SU-DHL-6 (cell line): Measurements from ENCODE around the gene EXD3.
A peak's percentile ranks its signal among the peaks of the same experiment; 100 is the strongest.
"Not testable (repeated sequence)": the region's sequence is repeated elsewhere in the genome, so short reads cannot be mapped to it uniquely, and the experiment has no call there.

Experiments used
- H2AFZ ChIP-seq: fragments of 200-600 bp; sonication (generic); 2 replicates; pipeline ENCODE4 v1.6.1; 2014; ENCODE audit warnings: low read depth, mild to moderate bottlenecking, moderate library complexity, mixed read lengths, antibody characterized with exemption, low read length; ENCODE audit not compliant: severe bottlenecking
- H3F3A ChIP-seq: fragments of 200-600 bp; shearing (Covaris generic); 2 replicates; pipeline ENCODE4 v1.6.0; 2016; ENCODE audit warnings: antibody characterized with exemption, mild to moderate bottlenecking; ENCODE audit not compliant: insufficient read depth
- H3K27ac ChIP-seq: fragments of 200-600 bp; sonication (generic); 2 replicates; pipeline ENCODE4 v1.5.1; 2016; ENCODE audit warnings: low read depth, mild to moderate bottlenecking, low read length, moderate library complexity, mixed read lengths
- H3K27me3 ChIP-seq: fragments of 200-600 bp; sonication (generic), shearing (Covaris generic); 2 replicates; pipeline ENCODE4 v1.6.0; 2014; ENCODE audit warnings: mild to moderate bottlenecking, low read length
- H3K36me3 ChIP-seq: fragments of 200-600 bp; sonication (generic); 2 replicates; pipeline ENCODE4 v1.6.1; 2014; ENCODE audit warnings: mild to moderate bottlenecking, low read length, mixed read lengths
- H3K4me2 ChIP-seq: fragments of 300-600, 200-600 bp; shearing (Covaris generic), sonication (generic); 2 replicates; pipeline ENCODE4 v1.6.0; 2014; ENCODE audit warnings: low read length, low read depth, mild to moderate bottlenecking; ENCODE audit not compliant: poor library complexity, severe bottlenecking
- H3K4me3 ChIP-seq: fragments of 200-600 bp; sonication (generic); 2 replicates; pipeline ENCODE4 v1.5.1; 2014; ENCODE audit warnings: antibody characterized with exemption, low read length, mild to moderate bottlenecking, mixed read lengths; ENCODE audit not compliant: insufficient read depth, poor library complexity, severe bottlenecking
- H3K79me2 ChIP-seq: fragments of 200-600 bp; sonication (generic); 2 replicates; pipeline ENCODE4 v1.6.1; 2014; ENCODE audit warnings: mild to moderate bottlenecking, low read length, moderate library complexity; ENCODE audit not compliant: insufficient read depth
- H3K9ac ChIP-seq: fragments of 200-600 bp; sonication (generic); 2 replicates; pipeline ENCODE4 v1.7.0; 2014; ENCODE audit warnings: mild to moderate bottlenecking, low read length
- H3K9me2 ChIP-seq: fragments of 200-600 bp; sonication (generic); replicated peaks from 2 replicates; pipeline ENCODE4 v1.6.1; 2014; ENCODE audit warnings: low read length; ENCODE audit not compliant: insufficient read depth
- H3K9me3 ChIP-seq: fragments of 200-600 bp; sonication (generic); 2 replicates; pipeline ENCODE4 v1.6.1; 2014; ENCODE audit warnings: low read length, mixed read lengths; ENCODE audit not compliant: insufficient read depth
- H4K20me1 ChIP-seq: fragments of 200-600 bp; sonication (generic); 2 replicates; pipeline ENCODE4 v1.6.1; 2014; ENCODE audit warnings: low read depth, mild to moderate bottlenecking, antibody characterized with exemption, low read length, moderate library complexity, mixed read lengths
- CTCF ChIP-seq: fragments of 200-600 bp; sonication (generic); IDR thresholded peaks from one replicate; pipeline ENCODE4 v1.5.1; 2017; ENCODE audit warnings: antibody characterized with exemption, mild to moderate bottlenecking, low read length, moderate library complexity; ENCODE audit not compliant: insufficient read depth, poor library complexity, severe bottlenecking
- EZH2phosphoT487 ChIP-seq: fragments of 200-600 bp; sonication (generic), shearing (Covaris generic); conservative IDR thresholded peaks from 2 replicates; pipeline ENCODE4 v1.6.1; 2018; ENCODE audit warnings: mild to moderate bottlenecking, antibody characterized with exemption, low read length, moderate library complexity, mixed read lengths

EXD3 gene

GRCh38 chr9:137330689-137331088, 92.3 kb downstream of the EXD3 start:
- Histone ChIP-seq H3K9me3 (no peaks in the 10 kb centered on the region), H3K79me2 (no peaks in the 10 kb centered on the region), H3K4me3 (no peak overlapping the region), H4K20me1 (no peaks in the 10 kb centered on the region), H2AFZ (no peak overlapping the region), H3K27me3 (no peaks in the 10 kb centered on the region), H3K9me2 (no peaks in the 10 kb centered on the region), H3K4me2 (no peak overlapping the region), H3K27ac (no peak overlapping the region), H3K9ac (no peak overlapping the region), H3F3A (no peaks in the 10 kb centered on the region), H3K36me3 (no peaks in the 10 kb centered on the region)
- no peak for TF ChIP-seq CTCF
- no peak for TF ChIP-seq EZH2phosphoT487

- H3K27ac ChIP-seq, H3K4me3 ChIP-seq, H3K4me2 ChIP-seq, H2AFZ ChIP-seq, H3K27me3 ChIP-seq, H4K20me1 ChIP-seq, H3K36me3 ChIP-seq, H3K9ac ChIP-seq, H3K9me3 ChIP-seq, H3K79me2 ChIP-seq, H3F3A ChIP-seq, H3K9me2 ChIP-seq: not testable (repeated sequence)
Observed at GRCh38 chr9:137329590-137329989, 93.4 kb downstream of the EXD3 start.

GRCh38 chr9:137327641-137328550, 95.1 kb downstream of the EXD3 start:
- not testable (repeated sequence) for H3K9me3 ChIP-seq, H2AFZ ChIP-seq, H3K9me2 ChIP-seq, H3K9ac ChIP-seq, H3K79me2 ChIP-seq, H3K4me2 ChIP-seq, H3K4me3 ChIP-seq, H4K20me1 ChIP-seq, H3K27ac ChIP-seq, H3F3A ChIP-seq, H3K36me3 ChIP-seq, H3K27me3 ChIP-seq

- Histone ChIP-seq H3K9me2 (no peaks in the 10 kb centered on the region), H3K9me3 (no peaks in the 10 kb centered on the region), H3F3A (no peaks in the 10 kb centered on the region), H2AFZ (no peak overlapping the region), H4K20me1 (no peaks in the 10 kb centered on the region), H3K9ac (no peak overlapping the region), H3K27ac (no peak overlapping the region), H3K4me2 (peak overlapping the region; percentile 14), H3K79me2 (no peaks in the 10 kb centered on the region), H3K36me3 (no peaks in the 10 kb centered on the region), H3K4me3 (no peak overlapping the region), H3K27me3 (no peaks in the 10 kb centered on the region)
- no peak for TF ChIP-seq EZH2phosphoT487
- no peak for TF ChIP-seq CTCF
Observed at GRCh38 chr9:137326445-137327065, 96.4 kb downstream of the EXD3 start.
